ENCODE results near the gene SFTPA2. TPM values are rescaled to one million over a fixed set of nuclear protein-coding genes. Genes with fewer than 3 reads are reported as not detected.
A peak's percentile ranks its signal among the peaks of the same experiment; 100 is the strongest.
"Not testable (repeated sequence)": the region's sequence is repeated elsewhere in the genome, so short reads cannot be mapped to it uniquely, and the experiment has no call there.

SFTPA2 gene
- total and polyA plus RNA-seq, 2 donors from 2014 or later, result 0.13 TPM; not detected in 1

DNA sequence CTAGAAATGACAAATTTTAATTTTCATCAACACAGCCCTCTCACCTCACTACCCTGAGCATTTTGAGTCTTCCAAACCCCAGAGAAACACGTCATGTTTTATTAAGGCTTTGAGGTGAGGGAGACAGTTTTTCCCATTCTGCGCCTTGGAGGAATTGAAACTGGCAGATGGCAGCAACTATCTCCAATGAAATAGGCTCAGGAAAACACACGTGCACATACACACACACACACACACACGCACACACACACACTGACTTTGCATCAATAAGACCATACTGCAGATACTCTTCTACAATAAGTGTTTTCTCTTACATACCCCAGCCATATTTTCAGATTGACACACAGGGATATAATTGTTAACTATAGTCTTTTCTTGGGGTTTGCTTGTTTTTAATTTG lies 3.2 kb upstream of the SFTPA2 start:
- intact Hi-C loops (cut with DNase I), result no loop called here
- DNase-seq (no peak), FAIRE-seq (no peak)
- no peak overlapping the region for H3K4me3 ChIP-seq (ENCODE audit: low read length in 3 of 3)
- H3K27ac ChIP-seq (ENCODE audit: low read depth in 2 of 2, low read length in 2 of 2), result no peak overlapping the region
- H3K36me3 ChIP-seq (ENCODE audit: control insufficient read depth in 2 of 3, insufficient read depth in 3 of 3, low read length in 3 of 3), result no peaks in the 10 kb centered on the region
- H3K27me3 ChIP-seq (ENCODE audit: control insufficient read depth, insufficient read depth, low read length), result no peaks in the 10 kb centered on the region
- H3K9me3 ChIP-seq (ENCODE audit: control insufficient read depth in 2 of 3, insufficient read depth in 1 of 3, low read length in 3 of 3), result no peaks in the 10 kb centered on the region
- H3K4me1 ChIP-seq (ENCODE audit: control insufficient read depth in 2 of 3, insufficient read depth in 2 of 3, low read depth in 1 of 3, low read length in 3 of 3), result peaks cover 0 to 2% (median 0%) of the 10 kb centered on the region in 3 donors
- TF ChIP-seq, protein P1, sequence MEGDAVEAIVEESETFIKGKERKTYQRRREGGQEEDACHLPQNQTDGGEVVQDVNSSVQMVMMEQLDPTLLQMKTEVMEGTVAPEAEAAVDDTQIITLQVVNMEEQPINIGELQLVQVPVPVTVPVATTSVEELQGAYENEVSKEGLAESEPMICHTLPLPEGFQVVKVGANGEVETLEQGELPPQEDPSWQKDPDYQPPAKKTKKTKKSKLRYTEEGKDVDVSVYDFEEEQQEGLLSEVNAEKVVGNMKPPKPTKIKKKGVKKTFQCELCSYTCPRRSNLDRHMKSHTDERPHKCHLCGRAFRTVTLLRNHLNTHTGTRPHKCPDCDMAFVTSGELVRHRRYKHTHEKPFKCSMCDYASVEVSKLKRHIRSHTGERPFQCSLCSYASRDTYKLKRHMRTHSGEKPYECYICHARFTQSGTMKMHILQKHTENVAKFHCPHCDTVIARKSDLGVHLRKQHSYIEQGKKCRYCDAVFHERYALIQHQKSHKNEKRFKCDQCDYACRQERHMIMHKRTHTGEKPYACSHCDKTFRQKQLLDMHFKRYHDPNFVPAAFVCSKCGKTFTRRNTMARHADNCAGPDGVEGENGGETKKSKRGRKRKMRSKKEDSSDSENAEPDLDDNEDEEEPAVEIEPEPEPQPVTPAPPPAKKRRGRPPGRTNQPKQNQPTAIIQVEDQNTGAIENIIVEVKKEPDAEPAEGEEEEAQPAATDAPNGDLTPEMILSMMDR (IDR thresholded peaks at IDR 0.05; ENCODE audit: borderline replicate concordance, extremely low read depth, insufficient read depth), result no peak
- no peak overlapping the region for H3K9ac ChIP-seq (ENCODE audit: low read length in 3 of 3)

DNA sequence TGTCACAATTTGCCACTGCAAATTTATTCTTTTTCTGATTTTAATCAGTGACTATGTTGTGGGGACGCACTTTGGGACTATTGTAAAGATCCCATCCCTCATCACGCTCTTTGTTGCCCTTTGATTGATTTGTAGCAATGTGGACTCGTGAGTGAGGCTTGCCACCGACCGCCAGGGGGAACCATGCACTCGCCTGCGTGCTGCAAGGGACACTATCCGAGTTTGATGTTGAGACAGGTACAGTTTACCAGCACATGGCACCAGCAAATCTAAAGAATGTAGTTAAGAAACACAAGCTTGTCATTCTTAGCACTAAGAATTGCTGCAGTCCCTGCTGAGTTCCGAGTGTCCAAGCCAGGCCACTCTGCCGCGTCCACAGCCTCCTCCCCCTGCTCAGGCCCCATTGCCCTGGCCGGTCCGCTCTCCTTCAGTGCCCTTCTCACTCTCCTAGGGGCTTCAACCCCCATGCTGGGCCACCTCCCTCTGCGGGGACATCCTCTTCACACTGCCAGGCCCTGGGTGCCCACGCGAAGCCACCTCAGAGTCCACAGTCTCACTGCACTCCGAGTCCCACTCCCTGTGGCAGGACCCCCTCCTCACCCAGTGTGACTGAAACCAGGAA lies 2.0 kb upstream of the SFTPA2 start:
- DNase-seq (peak; percentile 68 to 85 (median 77)), FAIRE-seq (no peak)
- intact Hi-C loops (cut with DNase I), result no loop called here
- Histone ChIP-seq H3K9ac (ENCODE audit: low read length in 3 of 3) (no peak overlapping the region), H3K27ac (ENCODE audit: low read depth in 2 of 2, low read length in 2 of 2) (no peak overlapping the region), H3K4me3 (ENCODE audit: low read length in 3 of 3) (peak overlapping the region in 1 of 3 donors; percentile 35), H3K9me3 (ENCODE audit: control insufficient read depth in 2 of 3, insufficient read depth in 1 of 3, low read length in 3 of 3) (no peaks in the 10 kb centered on the region), H3K27me3 (ENCODE audit: control insufficient read depth, insufficient read depth, low read length) (no peaks in the 10 kb centered on the region), H3K36me3 (ENCODE audit: control insufficient read depth in 2 of 3, insufficient read depth in 3 of 3, low read length in 3 of 3) (no peaks in the 10 kb centered on the region), H3K4me1 (ENCODE audit: control insufficient read depth in 2 of 3, insufficient read depth in 2 of 3, low read depth in 1 of 3, low read length in 3 of 3) (peaks cover 0 to 2% (median 0%) of the 10 kb centered on the region in 3 donors)
- TF ChIP-seq, protein P1 (IDR thresholded peaks at IDR 0.05; ENCODE audit: borderline replicate concordance, extremely low read depth, insufficient read depth), result peak; percentile 78

DNA sequence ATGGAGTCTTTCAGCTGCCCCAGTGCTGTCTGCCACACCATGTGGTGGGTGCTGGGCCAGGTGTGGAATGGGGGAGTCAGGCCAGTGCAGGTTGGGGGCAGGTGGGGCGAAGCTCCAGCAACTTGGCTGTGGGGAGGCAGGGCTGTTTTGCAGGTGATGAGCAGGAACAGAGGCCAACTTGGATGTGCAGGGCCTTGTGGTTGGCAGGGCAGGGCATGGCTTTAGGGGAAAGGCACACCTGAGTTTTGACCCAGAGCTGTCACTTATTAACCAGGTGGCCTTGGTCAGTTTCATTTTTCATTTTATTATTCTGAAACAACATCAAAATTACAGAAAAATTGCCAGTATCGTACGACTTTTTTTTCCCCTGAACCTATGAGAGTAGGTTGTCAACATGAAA lies 1.1 kb upstream of the SFTPA2 start:
- Histone ChIP-seq H3K9ac (ENCODE audit: low read length in 3 of 3) (no peak overlapping the region), H3K36me3 (ENCODE audit: control insufficient read depth in 2 of 3, insufficient read depth in 3 of 3, low read length in 3 of 3) (no peaks in the 10 kb centered on the region), H3K9me3 (ENCODE audit: control insufficient read depth in 2 of 3, insufficient read depth in 1 of 3, low read length in 3 of 3) (no peaks in the 10 kb centered on the region), H3K4me3 (ENCODE audit: low read length in 3 of 3) (no peak overlapping the region), H3K27ac (ENCODE audit: low read depth in 2 of 2, low read length in 2 of 2) (no peak overlapping the region), H3K27me3 (ENCODE audit: control insufficient read depth, insufficient read depth, low read length) (no peaks in the 10 kb centered on the region), H3K4me1 (ENCODE audit: control insufficient read depth in 2 of 3, insufficient read depth in 2 of 3, low read depth in 1 of 3, low read length in 3 of 3) (peaks cover 0 to 2% (median 0%) of the 10 kb centered on the region in 3 donors)
- TF ChIP-seq, protein P1 (IDR thresholded peaks at IDR 0.05; ENCODE audit: borderline replicate concordance, extremely low read depth, insufficient read depth), result no peak
- FAIRE-seq (no peak), DNase-seq (no peak)
- intact Hi-C loops (cut with DNase I), result no loop called here

DNA sequence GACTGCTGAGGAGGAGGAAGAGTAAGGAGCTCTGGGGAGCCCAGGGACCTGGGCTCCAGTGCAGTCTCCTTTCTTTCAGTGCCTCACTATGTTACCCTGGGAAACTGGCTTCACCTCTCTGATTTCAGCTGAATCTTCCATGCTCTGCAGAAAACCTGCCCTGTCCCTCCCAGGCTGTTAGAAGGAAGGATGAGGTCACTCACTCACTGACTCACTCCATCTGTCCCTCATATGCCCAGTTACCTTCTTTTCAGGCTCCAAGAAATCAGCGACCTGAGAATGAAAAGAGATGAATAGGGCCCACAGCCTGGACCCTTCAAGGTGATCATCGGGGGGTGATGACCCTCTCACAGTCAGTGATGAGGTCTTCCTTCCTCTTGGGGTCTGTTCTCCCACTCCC lies 481 bp downstream of the SFTPA2 start:
- FAIRE-seq, result no peak
- H3K27ac ChIP-seq (ENCODE audit: low read depth in 2 of 2, low read length in 2 of 2), result no peak overlapping the region
- no peak overlapping the region for H3K4me3 ChIP-seq (ENCODE audit: low read length in 3 of 3)

DNA sequence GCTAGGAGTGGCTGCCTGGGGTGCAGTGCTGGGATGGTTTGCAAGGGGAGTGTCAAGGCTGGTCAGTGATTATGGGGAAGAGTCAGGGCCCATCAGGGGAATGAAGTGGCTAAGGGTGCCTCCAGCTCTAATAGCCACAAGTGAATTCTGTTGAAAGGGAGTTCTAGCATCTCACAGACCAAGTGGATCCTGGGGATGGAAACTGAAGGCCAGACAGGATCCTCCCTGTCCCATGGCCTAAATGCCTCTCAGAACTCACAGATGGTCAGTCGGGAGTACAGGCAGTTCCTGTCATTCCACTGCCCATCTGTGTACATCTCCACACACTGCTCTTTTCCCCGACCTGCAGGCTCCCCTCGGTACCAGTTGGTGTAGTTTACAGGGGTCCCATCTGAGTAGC lies 3.2 kb downstream of the SFTPA2 start:
- FAIRE-seq; H3K9me3 ChIP-seq (ENCODE audit: control insufficient read depth in 2 of 3, insufficient read depth in 1 of 3, low read length in 3 of 3); H3K4me1 ChIP-seq (ENCODE audit: control insufficient read depth in 2 of 3, insufficient read depth in 2 of 3, low read depth in 1 of 3, low read length in 3 of 3); H3K4me3 ChIP-seq (ENCODE audit: low read length in 3 of 3); H3K36me3 ChIP-seq (ENCODE audit: control insufficient read depth in 2 of 3, insufficient read depth in 3 of 3, low read length in 3 of 3); H3K9ac ChIP-seq (ENCODE audit: low read length in 3 of 3); H3K27me3 ChIP-seq (ENCODE audit: control insufficient read depth, insufficient read depth, low read length); DNase-seq; H3K27ac ChIP-seq (ENCODE audit: low read depth in 2 of 2, low read length in 2 of 2); intact Hi-C loops (cut with DNase I): not testable (repeated sequence)

More for the DNA sequence above, 481 bp downstream of the SFTPA2 start:
- no peaks in the 10 kb centered on the region for H3K27me3 ChIP-seq (ENCODE audit: control insufficient read depth, insufficient read depth, low read length)
- intact Hi-C loops (cut with DNase I), result no loop called here
- DNase-seq, result no peak
- no peaks in the 10 kb centered on the region for H3K9me3 ChIP-seq (ENCODE audit: control insufficient read depth in 2 of 3, insufficient read depth in 1 of 3, low read length in 3 of 3)
- H3K4me1 ChIP-seq (ENCODE audit: control insufficient read depth in 2 of 3, insufficient read depth in 2 of 3, low read depth in 1 of 3, low read length in 3 of 3), result peaks cover 0 to 2% (median 0%) of the 10 kb centered on the region in 3 donors
- no peaks in the 10 kb centered on the region for H3K36me3 ChIP-seq (ENCODE audit: control insufficient read depth in 2 of 3, insufficient read depth in 3 of 3, low read length in 3 of 3)
- H3K9ac ChIP-seq (ENCODE audit: low read length in 3 of 3), result no peak overlapping the region
- TF ChIP-seq, protein P1 (IDR thresholded peaks at IDR 0.05; ENCODE audit: borderline replicate concordance, extremely low read depth, insufficient read depth), result no peak

Measured in kidney (tissue), 14 donors.